Neural crest cell (in vitro differentiated cells): Measurements from ENCODE around the gene TEX9. TPM values are rescaled to one million over a fixed set of nuclear protein-coding genes. Genes with fewer than 3 reads are reported as not detected.

Experiments
- DNase-seq: peaks from one replicate; pipeline ENCODE4 v3.0.0; 2021; ENCODE audit warnings: low read depth, mixed read lengths, low spot score
- H3K27ac Mint-ChIP-seq: one replicate; pipeline ENCODE4 v1.8.0; 2021; ENCODE audit warnings: mild to moderate bottlenecking, mixed read lengths; ENCODE audit not compliant: unreplicated experiment
- H3K27me3 Mint-ChIP-seq: 2 replicates; pipeline ENCODE4 v1.8.0; 2021; ENCODE audit warnings: low read depth, mild to moderate bottlenecking, mixed read lengths
- H3K36me3 Mint-ChIP-seq: 2 replicates; pipeline ENCODE4 v1.8.0; 2021; ENCODE audit warnings: low read depth, mild to moderate bottlenecking, mixed read lengths
- H3K4me1 Mint-ChIP-seq: 2 replicates; pipeline ENCODE4 v1.8.0; 2021; ENCODE audit warnings: mixed read lengths
- H3K4me3 Mint-ChIP-seq: one replicate; pipeline ENCODE4 v1.8.0; 2021; ENCODE audit warnings: mild to moderate bottlenecking, mixed read lengths
- H3K9me3 Mint-ChIP-seq: 2 replicates; pipeline ENCODE4 v1.8.0; 2021; ENCODE audit warnings: mixed read lengths
- total RNA-seq: library from RNA; stranded (reverse); gene quantifications from 2 replicates; pipeline ENCODE4 v1.2.1, GENCODE V29; 2021
- TF ChIP-seq, protein P1 (sequence below): fragments of 200-600 bp; sonication (generic); conservative IDR thresholded peaks from 2 replicates; pipeline ENCODE4 v1.5.0; 2021; ENCODE audit warnings: antibody characterized with exemption, mild to moderate bottlenecking

TEX9 gene
- total RNA-seq, 1 donor from 2014 or later: 17.9 TPM

DNA sequence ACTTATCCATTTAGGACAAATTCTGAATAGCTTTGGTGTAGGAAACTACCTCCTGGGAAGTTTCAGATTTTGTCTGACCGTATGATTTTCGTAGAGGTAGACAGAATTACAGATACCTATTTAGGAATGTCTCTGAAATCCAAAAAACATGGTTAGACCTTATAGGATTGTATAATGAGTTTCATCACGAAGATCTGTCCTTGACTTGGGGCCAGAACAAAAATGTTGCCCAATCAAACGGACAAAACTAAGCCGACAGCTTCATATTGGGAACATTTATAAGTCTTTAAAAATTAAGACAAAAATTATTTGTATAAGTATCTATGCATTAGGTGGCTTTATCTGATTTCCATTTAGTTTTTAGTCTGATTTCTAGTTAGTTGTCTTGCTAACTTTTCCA is 67.1 kb downstream of the TEX9 start:
- no peak for DNase-seq
- no peaks in the 10 kb centered on the region for H3K27me3 Mint-ChIP-seq
- peaks cover 9% of the 10 kb centered on the region for H3K9me3 Mint-ChIP-seq
- H3K36me3 Mint-ChIP-seq: peaks cover 27% of the 10 kb centered on the region
- no peaks in the 10 kb centered on the region for H3K4me1 Mint-ChIP-seq
- TF ChIP-seq, protein P1, sequence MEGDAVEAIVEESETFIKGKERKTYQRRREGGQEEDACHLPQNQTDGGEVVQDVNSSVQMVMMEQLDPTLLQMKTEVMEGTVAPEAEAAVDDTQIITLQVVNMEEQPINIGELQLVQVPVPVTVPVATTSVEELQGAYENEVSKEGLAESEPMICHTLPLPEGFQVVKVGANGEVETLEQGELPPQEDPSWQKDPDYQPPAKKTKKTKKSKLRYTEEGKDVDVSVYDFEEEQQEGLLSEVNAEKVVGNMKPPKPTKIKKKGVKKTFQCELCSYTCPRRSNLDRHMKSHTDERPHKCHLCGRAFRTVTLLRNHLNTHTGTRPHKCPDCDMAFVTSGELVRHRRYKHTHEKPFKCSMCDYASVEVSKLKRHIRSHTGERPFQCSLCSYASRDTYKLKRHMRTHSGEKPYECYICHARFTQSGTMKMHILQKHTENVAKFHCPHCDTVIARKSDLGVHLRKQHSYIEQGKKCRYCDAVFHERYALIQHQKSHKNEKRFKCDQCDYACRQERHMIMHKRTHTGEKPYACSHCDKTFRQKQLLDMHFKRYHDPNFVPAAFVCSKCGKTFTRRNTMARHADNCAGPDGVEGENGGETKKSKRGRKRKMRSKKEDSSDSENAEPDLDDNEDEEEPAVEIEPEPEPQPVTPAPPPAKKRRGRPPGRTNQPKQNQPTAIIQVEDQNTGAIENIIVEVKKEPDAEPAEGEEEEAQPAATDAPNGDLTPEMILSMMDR: no peak
- no peak overlapping the region for H3K4me3 Mint-ChIP-seq
- H3K27ac Mint-ChIP-seq: no peak overlapping the region

GRCh38 chr15:56440214-56440770 is 75.1 kb downstream of the TEX9 start:
- Mint-ChIP-seq H3K4me1 (no peaks in the 10 kb centered on the region), H3K4me3 (no peak overlapping the region), H3K9me3 (peaks cover 17% of the 10 kb centered on the region), H3K27ac (no peak overlapping the region), H3K27me3 (no peaks in the 10 kb centered on the region), H3K36me3 (peaks cover 54% of the 10 kb centered on the region)
- no peak for DNase-seq
- TF ChIP-seq, protein P1: no peak

DNA sequence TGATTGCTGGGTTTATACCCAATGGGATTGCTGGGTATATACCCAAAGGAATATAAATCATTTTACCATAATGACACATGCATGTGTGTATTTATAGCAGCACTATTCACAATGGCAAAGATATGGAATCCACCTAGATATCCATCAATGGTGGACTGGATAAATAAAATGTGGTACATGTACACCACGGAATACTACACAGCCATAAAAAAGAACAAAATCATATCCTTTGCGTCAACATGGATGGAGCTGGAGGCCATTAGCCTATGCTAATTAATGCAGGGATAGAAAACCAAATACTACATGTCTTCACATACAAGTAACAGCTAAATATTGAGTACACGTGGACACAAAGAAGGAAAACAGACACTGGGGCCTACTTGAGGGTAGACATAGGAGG is 77.1 kb downstream of the TEX9 start:
- DNase-seq: no peak
- Mint-ChIP-seq H3K9me3 (peaks cover 8% of the 10 kb centered on the region), H3K27ac (no peak overlapping the region), H3K36me3 (peaks cover 37% of the 10 kb centered on the region), H3K4me3 (no peak overlapping the region), H3K27me3 (no peaks in the 10 kb centered on the region), H3K4me1 (no peaks in the 10 kb centered on the region)
- TF ChIP-seq, protein P1: no peak

- TF ChIP-seq, protein P1: no peak
- Mint-ChIP-seq H3K9me3 (no peaks in the 10 kb centered on the region), H3K27ac (no peak overlapping the region), H3K4me3 (no peak overlapping the region), H3K4me1 (no peaks in the 10 kb centered on the region), H3K27me3 (no peaks in the 10 kb centered on the region), H3K36me3 (peaks cover 16% of the 10 kb centered on the region)
- DNase-seq: no peak
Observed at GRCh38 chr15:56445746-56446145, 80.5 kb downstream of the TEX9 start.

DNA sequence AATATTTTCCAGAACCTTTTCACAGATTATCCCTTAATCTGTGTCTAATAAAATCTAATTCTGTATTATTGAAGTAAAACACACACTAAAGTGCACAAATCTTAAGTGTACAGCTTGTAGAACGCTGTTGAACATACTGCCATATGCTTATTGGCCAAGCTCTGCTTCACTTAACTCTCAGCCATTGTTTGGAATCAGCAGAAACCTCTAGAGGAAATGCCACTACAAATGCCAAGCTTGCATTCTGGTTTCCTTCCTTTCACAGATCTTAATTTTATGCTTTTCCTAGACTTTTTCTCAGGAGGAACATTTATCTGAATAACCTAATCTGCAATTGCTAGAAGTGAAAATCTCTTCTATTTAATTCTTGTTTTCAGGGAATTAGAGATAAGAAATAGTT is 89.6 kb downstream of the TEX9 start:
- Mint-ChIP-seq H3K9me3 (no peaks in the 10 kb centered on the region), H3K36me3 (peaks cover 10% of the 10 kb centered on the region), H3K27me3 (no peaks in the 10 kb centered on the region), H3K4me3 (no peak overlapping the region), H3K4me1 (no peaks in the 10 kb centered on the region), H3K27ac (no peak overlapping the region)
- TF ChIP-seq, protein P1: no peak
- DNase-seq: no peak
